Body of pancreas (tissue), 4 donors: ENCODE results near the gene ADAMTSL3.

ENCODE experiments used
- CTCF ChIP-seq, 7 experiments: fragments of 450-650 bp in 4 of 7; fragments of 200-600 bp in 3 of 7; sonication (generic) in 3 of 7; IDR thresholded peaks; one replicate each; pipeline ENCODE4 v1.5.1; 2016 to 2019; ENCODE audit warnings: antibody characterized with exemption in 7 of 7
- POLR2A ChIP-seq, 3 donors: fragments of 450-650 bp; IDR thresholded peaks; one replicate each; pipeline ENCODE4 v1.6.1; 2016; ENCODE audit warnings: antibody characterized with exemption in 3 of 3, mild to moderate bottlenecking in 2 of 3

GRCh38 chr15:83904107-83905040 is 250.5 kb downstream of the ADAMTSL3 start:
- TF ChIP-seq CTCF (IDR thresholded peaks at IDR 0.05) (no peak), POLR2A (IDR thresholded peaks at IDR 0.05) (no peak)
